ENCODE data around the gene SAFB.

SAFB gene

DNA sequence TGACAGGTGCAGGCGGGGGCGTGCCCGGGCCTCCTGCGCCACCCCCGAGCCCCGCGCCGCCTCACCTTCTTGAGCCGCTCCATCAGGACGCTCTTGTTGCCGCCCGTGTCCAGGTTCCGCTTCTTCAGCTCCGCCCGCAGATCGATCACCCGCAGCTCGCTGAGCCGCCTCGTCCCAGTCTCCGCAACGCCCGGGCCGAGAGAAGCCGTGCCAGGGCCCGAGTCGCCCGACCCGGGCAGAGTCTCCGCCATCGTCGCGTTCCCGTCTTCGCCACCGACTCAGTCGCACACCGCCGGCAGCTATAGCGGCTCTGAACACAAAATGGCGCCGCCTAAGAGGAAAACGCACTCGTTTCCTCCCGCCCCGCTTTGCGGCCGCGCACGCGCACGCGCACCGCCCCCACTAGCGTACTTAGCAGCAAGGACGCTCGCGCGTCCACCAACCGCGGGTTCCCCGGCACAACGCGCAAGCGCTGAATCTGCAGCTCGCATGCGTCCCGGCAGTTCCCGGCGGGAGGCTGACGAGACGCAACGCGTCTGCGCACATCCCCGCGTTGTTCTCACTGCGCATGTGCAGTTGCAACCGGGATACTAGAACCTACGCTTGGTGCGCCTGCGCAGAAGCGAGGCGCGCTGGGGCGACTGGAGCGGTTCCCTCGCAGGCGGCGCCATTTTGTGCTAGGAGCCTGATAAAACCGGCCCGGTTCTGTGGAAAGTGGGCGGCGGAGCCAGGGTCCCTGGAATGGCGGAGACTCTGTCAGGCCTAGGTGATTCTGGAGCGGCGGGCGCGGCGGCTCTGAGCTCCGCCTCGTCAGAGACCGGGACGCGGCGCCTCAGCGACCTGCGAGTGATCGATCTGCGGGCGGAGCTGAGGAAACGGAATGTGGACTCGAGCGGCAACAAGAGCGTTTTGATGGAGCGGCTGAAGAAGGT is at the start of gene SAFB, which contains the start of gene SAFB2:
TSS of gene SAFB (plus strand) at position 619 of the 932 bp plus-strand sequence. CDS start at position 742, 123 bp downstream.
TSS of gene SAFB2 (minus strand) at position 312 of the 932 bp plus-strand sequence. CDS start at position 251, 61 bp downstream.
- peak; percentile 99 for DNase-seq (ENCODE audit: low spot score)

DNA sequence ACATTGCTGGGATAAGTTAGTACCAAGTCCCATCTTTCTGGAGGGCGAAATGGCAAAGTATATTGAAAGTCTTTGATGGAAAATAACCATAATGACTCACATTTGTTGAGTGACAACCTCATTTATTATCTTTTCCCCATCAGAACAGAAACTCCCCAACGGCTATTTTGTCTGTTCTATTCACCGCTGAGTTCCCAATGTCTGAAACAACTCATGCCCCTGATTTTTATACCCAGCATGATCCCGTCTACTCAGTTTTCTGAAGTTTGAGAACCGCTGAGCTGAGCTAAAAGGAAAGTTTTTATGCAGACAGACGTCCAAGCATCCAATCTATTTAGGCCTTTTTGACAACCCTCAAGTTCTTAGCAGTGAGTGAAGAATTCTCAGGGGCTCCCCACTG is 47.3 kb upstream of the SAFB start:
- no peak for DNase-seq (ENCODE audit: low spot score)

DNA sequence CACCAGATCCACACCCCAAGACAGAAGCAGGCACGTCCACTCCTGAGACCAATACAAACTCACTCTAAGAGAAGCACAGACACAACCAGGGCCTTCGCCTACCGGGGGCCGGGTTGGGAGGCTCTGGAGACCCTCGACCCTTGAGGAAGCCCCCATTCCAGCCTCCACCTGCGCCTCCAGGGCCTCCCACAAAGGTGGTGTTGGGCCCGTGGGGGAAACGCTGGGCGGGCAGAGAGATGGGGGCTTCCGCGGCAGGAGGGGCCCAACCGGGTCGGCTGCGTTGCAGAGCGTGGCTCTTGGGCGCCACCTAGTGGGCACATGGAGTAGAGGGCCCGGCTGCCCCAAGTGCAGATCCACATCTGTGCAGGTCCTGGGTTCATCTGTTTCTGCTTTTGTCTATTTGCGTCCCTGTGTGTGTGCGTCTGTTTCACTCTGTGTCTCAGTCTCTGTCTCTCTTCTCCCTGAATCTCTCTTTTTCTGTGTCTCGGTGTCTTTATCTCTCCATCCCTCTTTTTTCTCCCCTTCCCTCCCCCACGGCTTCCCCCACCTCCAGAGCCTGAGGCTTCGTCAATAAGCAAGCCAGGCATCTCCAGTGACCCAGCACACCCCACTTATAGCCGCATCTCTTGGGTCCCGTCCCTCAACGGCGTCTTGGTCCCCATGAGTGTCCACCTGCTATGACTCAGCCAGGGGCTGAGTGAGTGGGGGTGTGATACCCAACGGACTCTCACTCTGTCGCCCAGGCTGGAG is 44.6 kb upstream of the SAFB start:
- DNase-seq (ENCODE audit: low spot score) = peak; percentile 93

DNA sequence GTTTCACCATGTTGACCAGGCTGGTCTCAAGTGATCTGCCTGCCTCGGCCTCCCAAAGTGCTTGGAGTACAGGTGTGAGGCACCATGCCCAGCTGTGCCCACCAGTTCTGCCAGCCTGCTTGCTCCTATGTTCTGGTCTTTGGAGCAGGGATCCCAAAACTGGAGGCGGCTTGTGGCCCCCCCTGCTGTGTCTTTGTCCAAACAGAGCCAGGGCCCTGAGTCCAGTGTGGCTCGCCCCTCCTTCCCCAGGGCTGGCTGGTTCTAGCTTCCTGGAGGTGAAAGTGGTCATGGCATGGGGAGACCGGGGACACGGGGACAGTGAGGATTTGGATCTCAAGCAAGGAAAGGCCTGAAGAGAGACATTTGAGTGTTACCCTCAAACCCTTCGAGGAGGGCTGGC is 43.6 kb upstream of the SAFB start:
- no peak for DNase-seq (ENCODE audit: low spot score)

DNA sequence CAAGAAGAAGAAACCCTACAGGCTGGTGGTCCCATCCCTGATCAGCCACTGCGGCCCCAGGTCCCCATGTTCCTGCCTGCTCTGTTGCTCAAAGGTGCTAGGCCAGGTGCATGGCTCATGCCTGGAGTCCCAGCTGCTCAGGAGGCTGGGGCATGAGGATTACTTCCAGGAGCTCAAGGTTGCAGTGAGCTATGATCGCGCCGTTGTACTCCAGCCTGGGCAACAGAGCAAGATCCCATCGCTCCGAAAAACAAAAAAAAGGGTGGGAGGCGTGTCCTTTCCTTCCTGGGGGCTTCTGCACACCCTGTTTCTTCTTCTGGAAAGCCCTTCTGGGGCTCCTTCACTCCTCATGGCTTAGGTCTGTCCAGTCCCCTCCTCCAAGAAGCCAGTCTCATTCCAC is 43.2 kb upstream of the SAFB start:
- DNase-seq (ENCODE audit: low spot score) = no peak

DNA sequence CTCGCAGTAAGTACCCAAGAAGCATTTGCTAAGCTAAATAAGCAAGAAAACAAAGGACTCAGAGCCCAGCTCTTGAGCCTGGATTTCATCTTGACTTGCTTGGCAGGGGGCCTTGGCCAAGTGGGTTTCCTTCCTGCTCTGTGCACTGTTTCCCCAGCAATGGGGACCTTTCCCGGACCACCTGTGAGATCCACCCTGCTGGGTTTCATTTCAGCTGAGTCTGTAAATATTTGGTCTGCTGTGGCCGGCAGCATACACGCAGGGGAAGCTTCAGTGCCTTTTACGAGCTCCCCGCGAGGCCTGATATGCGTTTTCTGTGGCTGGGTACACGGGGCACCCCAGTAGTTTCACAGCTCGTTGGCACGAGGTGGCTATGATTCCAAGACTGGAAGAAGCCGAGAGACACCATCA is 42.7 kb upstream of the SAFB start:
- DNase-seq (ENCODE audit: low spot score) = no peak

DNA sequence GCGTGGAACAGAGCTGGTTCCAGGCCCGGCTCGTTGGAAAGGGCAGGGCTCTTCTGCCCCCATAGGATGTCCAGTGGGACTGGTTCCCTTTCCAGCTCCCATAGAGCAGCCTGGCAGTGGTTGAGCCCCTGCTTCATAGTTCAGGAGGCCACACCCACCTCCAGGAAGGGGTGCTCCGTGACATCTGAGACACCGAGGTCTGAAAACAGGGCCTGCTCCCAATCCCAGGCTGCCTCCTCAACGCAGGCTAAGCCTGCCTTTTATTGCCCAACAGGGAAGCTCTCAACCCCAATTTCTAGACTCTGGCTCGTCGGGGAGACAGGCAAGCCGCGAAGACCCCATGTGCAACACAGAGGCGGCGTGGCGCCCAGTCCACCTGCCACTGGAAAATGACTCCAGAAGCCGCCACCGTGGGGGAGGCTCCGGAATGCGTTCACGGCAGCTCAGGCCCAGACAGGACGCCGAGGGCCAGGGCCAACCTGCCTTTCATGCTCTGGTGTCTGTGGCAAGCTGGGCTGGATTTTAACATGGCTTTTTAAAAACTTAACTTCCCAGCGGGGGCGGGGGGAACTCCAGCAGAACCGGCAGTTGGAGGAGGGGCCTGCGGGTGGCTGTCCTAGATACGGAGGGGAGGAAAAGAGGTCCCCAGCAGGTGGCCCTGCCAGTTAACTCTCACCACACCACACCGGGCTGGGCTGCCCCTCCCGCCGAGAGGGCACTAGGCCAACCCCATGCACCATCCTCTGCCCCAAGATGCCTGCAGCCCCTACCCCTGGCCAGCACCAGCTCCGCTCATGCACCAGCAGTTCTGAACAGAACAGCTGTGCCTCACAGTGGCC is 37.2 kb upstream of the SAFB start:
- DNase-seq (ENCODE audit: low spot score) = no peak

DNA sequence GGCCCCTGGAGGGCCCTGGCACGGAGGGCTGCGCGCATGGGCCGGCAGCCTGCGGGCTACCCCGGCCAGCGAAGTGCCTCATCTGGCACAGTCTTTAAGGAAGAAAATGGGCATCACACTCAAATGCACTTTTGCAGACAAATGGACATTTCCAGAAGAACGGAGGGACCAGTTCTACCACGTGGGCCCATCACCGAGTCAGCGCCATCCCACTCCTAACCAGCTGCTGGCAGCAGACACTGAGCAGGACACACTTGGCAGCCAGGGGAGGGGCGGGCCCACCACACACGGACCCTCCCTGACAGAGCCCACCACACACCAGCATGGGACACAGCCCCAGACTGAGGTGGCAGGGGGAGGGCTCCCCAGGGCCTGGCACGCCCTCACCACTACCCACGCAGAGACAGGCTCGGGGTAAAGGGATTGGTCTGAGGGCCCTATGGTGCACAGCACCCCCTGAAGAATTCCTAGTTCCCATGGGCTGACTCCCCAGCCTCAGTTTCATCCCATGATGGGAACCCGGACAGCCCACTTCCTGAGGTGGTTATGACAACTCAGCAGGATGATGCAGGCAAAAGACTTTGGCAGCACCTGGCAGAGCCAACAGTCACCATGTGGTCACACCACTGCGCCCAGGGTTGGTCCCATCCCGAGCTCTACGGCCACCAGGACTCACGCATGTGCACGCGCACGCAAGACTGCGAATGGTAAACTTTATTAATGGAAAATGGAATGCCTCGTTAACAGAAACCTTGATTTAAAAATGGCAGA is 36.4 kb upstream of the SAFB start:
- DNase-seq (ENCODE audit: low spot score) = no peak

DNA sequence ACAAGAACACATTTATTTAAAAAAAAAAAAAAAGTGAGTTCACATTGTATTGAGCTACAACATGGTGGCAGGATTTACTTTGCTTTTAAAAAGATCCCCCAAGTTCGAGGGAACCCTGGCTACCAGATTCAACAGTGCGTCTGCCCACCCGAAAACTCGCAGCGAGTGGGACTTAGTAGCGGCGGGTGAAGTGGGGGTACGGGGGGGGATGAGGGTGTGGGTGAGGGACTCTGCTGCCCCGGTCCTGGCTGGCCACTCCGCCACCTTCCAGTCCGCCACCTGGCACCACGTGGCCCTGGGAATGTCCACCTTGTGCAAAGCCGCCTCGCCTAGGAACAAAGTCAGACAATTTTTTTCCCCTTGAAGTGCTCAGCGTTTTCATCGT is 35.8 kb upstream of the SAFB start:
- DNase-seq (ENCODE audit: low spot score) = no peak

DNA sequence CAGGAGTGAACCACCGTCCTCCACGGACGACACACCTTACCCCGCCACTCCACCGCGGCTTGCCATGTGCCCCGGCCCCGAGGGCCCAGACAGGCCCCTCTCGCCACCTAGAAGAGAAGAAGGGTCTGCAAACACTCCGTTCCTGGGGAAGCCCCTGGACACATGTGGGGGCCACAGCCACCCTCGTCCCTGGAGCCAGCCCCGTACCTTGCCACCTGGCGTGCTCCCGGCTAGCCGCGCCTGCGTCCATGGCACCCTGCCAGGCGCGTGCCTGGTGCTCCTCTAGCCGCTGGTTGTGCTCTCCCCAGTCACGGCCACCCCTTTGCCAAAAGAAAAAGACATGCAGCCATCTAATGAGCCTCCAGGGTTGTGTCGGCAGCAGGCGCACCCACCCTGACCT is 35.2 kb upstream of the SAFB start:
- no peak for DNase-seq (ENCODE audit: low spot score)

DNA sequence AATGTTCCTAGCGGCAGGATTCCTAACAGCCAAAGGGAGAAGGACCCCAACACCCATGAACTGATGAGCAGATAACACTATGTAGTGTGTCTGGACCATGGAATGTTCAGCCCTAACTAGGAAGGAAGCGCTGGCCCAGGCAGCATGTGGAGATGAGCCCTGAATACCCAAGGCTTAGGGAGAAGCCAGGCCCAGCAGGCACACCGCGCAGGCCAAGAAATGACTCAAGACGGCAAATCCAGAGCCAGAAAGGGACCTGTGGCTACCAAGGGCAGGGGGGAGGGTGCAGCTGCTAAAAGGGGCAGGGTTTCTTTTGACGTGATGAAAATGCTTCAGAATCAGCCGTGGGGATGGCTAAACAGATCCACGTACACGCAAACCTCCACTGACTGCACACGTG is 34.4 kb upstream of the SAFB start:
- DNase-seq (ENCODE audit: low spot score) = no peak

DNA sequence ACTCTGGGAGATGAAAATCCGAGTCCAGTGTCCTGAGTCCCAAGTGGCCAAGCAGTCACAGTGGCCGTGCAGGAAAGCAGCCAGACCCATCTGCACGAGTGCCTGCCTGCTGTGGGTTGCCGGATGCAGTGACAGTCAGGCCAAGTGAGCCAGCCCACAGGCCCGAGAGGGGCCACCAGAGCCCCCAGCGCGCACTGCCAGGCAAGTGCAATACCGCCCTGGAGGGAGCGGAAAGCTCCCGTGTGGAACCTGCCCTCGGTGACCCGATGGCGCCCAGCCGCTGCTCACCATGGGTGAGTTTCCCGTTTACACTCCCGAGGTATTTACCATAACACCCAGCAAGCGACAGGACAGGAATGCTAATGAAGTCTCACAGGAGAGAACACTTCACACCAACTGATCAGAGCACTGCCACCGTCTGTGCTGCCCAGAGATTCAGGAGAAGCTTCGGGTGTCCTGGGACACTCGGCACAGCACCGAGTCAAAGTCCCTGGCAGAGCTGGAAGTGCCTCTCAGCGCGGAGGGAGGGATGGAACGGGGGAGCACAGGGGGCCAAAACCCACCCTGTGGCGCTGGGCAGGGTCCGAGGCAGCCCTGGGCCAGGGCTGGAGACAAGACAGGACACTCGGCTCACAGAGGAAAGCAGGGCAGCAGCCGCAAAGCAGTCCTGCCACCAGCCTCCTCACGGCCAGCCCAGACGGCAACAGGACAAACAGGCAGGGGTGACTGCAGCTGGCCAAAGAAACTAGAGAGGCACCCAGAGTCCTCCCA is 33.8 kb upstream of the SAFB start:
- DNase-seq (ENCODE audit: low spot score) = no peak

DNA sequence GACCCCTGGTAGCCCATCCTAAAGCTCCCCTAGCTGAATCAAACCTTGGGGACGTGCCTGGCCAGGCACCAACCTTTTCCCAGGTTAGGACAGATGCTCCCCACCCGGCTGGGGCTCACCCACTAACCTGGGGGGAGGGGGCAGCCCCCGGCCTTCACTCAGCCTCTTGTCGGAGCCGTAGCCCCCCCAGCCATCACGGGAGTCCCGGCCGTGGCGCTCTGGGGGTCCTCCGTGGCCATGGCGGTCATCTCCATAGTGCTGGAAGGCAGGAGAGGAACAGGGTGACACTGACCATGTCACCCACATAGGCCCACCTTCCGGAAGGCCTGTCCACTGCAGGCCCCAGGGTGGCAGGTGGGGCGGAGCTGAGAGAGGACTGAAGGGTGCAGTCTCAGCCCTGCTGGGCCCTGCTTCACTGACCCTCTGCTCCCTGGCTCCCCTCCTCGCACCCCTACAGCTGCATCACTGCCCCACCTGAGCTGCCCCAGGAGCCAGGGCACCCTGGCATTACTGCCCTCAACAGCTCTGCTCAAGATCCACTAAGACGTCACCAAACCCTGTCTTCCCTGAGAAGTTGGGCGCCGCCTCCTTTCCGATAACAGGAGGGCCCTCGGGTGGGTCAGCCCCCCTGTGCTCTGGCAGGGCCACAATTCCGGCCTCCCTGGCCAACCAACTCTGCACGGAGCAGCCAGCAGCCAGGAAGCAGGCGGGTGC is 32.6 kb upstream of the SAFB start:
- DNase-seq (ENCODE audit: low spot score) = no peak

DNA sequence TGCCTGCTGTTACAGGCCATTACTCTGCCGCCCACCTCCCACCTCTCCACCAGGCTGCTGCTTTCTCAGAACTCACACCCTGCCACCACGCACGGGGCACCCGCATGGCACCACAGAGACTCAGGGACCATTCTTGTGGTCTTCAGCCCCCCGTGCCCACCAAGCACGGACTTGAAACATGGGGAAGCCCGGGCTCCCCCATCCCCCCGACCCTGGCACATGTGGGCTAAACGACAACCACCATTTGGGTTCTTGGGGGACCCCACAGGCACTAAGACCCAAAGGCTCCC is 32.1 kb upstream of the SAFB start:
- no peak for DNase-seq (ENCODE audit: low spot score)

DNA sequence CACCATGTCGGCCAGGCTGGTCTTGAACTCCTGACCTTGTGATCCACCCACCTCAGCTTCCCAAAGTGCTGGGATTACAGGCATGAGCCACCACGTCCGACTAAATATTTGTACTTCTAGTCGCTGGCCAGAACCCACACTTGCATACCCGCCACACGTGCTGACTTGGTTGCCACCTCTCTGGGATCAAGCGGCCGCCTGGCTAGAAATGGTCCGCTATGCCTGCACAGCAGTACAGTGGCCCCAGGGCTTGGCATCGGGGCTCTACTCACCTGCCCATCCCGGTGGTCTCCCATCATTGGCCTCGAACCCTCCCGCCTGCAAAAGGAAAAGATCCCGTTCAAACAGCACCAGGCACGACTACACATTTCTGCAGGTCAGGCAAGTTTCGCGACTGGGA is 31.4 kb upstream of the SAFB start:
- DNase-seq (ENCODE audit: low spot score) = no peak

DNA sequence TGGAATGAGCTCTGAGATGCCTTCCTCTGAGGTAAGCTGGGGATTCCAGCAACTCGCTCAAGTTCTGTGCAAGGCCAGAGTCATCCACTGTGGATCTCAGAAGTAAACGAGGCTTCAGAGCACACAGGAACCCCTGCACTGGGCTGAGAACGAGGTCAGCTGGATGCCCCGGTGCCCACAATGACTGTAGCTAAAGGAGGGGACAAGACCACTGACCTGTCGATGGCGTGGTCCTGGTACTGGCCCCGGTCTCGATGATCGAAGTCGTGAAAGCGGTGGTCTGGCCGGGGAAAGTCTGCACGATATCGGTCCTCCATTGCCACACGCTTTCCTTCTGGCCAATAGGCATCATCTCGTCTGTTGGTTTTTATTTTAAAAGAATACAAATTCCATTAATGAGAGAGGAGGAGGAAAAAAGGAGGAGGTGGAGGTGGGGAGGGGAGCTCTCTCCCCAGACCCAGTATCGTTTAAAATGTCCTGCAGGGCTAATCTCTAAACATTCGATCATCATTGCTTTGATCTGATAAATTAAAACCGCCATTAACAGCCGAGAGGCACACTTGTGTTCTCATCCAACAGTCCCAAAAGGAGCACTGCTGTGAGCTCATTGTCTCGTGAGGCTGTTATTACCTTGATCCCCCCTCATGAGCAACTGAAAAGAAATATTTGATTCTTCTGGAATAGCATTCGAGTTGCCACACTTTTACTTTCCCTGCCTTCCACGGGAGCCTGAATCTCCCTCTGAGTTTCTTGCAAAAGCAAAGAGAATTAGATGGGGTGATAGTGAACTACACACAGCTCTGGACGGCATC is 30.1 kb upstream of the SAFB start:
- DNase-seq (ENCODE audit: low spot score) = no peak

DNA sequence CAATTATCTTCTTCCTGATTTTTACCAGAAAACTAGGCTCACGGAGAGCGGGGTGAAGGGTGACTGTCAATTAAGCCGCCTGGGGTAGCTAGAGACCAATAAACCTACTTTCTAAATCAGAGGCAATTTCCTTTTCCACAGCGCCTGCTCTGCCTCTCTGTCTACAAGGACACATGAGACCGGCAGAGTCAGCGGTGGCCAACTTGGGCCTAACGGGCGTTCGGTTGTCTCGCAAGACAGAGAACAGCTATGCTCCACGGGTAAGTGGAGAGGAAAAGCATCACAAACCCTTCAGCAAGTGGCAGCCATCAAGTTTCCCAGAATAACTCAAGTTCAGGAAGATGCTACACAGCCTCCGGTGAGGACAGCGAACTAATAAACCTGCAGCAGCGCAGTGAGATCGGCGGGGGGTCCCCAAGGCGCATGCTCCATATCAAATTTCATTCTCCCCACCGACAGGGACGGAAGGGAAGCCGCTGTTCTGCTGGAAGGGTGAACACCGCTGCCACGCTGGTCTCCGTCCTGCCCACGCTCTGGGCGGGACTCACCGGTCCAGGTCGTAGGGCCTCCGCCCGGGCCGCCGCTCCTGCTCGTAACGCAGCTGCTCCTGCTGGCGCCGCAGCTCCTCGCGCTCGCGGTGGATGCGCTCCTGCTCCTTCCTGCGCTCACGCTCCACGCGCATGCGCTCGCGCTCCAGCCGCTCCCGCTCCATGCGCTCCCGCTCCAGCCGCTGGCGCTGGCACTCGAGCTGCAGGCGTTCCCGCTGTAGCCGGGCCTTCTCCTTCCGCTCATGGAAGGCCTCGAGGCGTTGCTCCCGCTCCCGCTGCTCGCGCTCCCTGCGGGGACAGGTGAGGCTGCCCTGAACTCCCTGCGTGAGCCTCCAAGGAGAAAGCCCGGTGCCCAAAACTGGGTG is 29.3 kb upstream of the SAFB start:
- no peak for DNase-seq (ENCODE audit: low spot score)

DNA sequence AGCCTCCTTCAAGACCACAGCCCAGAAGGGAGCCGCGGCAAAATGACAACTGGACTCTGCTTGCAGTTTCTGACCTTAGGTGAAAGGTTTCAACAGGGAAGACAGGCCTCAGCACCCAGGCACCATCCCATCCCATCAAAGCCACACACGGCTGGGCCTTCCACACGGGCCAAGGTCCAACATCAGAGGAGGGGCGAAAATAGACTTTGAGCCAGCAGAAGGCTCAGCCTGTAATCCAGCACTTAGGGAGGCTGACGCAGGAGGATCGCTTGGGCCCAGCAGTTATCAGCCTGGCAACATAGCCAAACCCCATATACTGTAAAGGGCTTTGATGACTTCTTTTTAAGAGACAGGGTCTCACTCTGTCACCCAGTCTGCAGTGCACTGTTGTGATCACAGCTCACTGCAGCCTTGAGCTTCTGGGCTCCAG is 28.3 kb upstream of the SAFB start:
- DNase-seq (ENCODE audit: low spot score) = no peak

Data from D341Med (cell line).